ENCODE results near the gene CARTPT.

CARTPT gene

DNA sequence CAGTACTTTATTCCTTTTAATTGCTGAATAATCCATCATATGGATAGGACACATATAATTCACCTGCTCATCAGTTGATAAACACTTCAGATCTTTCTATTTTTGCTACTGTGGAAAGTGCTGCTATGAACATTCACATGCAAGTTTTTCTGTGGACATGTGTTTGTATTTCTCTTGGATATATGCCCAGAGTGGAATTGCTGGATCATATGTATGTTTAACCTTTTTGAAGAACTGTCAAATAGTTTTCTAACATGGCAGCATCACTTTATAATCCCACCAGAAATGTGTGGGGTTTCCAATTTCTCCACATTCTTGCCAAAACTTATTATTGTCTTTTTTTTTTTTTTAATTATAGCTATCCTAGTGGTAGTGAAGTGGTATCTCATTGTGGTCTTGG is 15.1 kb downstream of the CARTPT start:
- no peak overlapping the region for H3K4me3 ChIP-seq
- no peak overlapping the region for H3K27ac ChIP-seq

DNA sequence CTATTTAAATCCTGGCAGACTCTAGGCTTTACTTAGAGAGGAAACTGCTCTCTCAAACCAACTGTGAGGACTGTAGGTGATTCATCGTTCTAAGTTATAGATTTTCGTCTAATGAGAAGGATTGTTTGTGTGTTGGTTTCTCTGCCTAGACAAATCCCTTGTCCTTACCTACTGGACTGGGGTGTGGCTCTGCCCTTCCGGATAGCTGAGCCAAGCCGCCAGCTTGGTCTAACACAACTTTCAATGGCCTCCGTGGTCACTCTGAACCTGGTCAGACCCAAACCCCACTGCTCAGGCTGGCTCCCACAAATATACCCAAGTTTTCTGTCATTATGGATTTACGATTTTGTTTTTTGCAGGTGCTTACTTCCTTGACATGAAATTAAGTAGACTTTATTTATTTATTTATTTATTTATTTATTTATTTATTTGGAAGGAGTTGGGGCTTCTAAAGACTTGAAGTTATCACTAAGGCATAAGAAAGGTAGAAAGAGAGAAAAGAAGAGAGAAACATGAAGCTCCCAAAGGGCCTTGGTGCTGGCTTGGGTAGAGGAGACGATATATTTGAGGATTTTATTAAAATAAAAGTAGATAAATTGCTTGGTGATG is 19.0 kb downstream of the CARTPT start:
- no peak overlapping the region for H3K4me3 ChIP-seq
- no peak overlapping the region for H3K27ac ChIP-seq

DNA sequence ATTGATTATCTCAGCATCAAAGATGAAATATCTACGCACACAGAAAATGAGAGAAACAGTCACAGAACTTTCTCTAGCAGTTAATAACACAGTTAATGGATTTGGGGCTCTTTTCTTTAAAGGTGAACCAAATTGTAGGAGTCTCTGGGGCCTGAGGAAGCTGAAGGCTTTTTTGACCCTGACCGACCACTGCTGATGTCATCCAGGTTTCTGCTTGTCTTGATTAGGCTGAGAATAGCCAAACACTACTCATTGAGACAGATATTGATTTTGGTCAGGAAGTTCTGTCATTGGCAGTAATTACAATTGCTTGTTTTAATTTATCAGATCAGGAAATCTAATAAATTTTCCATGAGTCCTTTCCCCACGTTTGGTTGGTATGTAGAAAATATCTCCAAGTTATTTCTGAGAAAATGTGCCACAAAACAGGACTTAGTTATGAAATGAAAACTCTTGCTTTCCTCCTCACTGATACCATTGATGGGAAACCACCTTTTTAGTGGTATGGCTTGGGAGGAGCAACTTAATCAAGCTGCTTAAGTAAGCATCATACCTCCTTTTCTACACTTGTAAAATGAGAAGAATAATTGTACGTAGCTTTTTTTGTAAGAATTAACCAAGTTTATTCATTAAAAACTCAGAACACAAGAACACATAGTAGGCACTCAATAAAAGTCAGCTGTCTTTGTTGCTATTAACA is 19.7 kb downstream of the CARTPT start:
- H3K27ac ChIP-seq = no peak overlapping the region
- no peak overlapping the region for H3K4me3 ChIP-seq

DNA sequence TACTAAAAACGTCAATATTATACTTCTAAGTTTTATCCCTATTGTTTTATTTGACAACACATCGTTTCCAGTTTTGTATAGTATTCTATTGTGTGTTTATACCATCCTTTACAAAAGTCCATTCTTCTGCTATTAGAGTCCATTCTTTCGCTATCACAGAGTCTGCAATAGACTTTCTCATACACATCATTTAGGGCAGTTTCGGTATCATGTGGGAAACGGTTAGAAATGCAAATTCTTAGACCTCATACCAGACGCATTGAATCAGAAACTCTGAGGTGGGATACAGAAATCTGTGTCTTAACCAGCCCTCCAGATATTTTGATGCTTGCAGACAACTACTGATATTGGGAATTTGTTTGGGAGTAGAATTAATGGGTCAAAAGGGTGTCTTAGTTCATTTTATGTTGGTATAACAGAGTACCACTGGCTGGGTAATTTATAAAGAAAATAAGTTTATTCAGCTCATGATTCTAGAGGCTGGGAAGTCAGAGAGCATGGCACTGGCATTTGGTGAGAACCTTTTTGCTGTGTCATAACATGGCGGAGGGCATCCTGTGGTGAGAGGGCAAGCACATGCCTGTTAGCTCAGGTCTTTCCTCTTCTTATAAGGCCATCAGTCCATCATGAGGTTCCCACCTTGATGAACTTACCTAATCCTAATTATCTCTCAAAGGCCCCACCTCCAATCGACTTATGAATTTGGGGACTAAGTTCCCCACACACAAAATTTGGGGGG is 21.1 kb downstream of the CARTPT start:
- no peak overlapping the region for H3K4me3 ChIP-seq
- H3K27ac ChIP-seq = no peak overlapping the region

DNA sequence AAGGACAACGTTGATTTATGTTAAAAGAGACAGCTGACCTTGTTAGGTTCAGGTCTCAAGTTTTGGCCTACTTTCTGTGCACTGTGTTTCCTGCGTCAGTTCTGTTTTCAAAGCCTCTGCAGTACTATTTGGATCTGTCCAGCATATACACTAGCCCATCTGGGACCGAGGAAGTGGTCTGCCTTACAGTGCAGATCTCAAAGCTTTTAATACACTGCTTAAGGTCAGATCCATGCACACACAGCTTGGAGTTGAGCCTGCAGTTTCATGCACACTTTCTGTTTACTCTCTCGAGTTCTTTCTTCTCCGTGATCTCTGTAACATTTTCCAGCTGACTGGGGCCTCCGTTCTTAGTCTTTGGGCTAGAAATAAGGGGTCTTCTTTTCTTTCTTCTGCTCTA is 24.1 kb downstream of the CARTPT start:
- Histone ChIP-seq H3K4me3 (no peak overlapping the region), H3K27ac (no peak overlapping the region)

DNA sequence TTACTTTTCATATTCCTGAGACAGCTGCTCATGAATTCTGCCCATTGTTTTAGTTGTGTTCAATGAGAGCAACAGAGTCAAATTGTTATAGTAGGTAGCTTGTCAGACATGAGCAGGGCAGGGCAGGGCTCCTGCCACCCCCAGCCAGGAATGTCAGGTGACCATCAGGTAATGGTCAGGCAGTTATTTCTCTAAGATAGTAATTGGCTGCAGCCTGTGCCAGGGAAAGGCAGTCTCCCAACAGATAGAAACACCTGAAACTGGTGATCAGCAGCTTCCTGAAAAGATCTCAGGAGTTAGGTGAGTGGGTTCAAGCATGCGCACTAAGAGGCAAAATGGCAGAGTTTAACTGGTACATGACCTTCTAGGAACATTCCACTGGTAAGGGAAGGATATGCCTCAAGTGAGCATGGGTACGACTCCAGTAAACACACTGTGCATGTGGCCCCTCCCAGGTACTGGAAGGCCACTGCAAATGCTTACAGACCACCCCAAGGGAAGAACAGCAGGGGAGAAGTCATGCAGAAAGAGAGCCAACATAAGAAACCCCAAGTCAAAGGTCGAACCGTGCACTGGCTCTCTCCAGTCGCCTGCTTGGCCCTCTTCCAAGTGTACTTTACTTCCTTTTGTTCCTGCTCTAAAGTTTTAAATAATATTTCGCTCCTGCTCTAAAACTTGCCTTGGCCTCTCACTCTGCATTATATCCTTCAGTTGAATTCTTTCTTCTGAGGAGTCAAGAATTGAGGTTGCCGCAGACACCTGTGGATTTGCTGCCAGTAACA is 25.1 kb downstream of the CARTPT start:
- no peak overlapping the region for H3K27ac ChIP-seq
- no peak overlapping the region for H3K4me3 ChIP-seq

DNA sequence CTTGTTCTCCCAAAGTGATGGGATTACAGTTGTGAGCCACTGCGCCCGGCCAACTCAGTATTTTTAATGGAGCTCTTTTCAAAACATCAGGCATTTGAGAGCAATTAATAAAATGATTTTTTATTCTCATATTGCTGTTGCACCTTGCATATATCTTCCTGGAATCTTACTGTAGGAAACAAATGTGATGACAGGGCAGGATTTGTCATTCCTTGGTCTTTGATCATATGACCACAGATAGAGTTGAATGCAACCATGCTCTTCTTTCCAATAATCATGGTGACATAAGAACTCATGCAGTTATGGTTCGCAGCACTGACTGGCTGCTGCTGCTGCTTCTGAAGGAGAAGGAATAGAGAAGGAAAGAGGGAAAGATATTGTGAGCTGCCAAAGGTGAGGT is 28.1 kb downstream of the CARTPT start:
- Histone ChIP-seq H3K27ac (no peak overlapping the region), H3K4me3 (no peak overlapping the region)

DNA sequence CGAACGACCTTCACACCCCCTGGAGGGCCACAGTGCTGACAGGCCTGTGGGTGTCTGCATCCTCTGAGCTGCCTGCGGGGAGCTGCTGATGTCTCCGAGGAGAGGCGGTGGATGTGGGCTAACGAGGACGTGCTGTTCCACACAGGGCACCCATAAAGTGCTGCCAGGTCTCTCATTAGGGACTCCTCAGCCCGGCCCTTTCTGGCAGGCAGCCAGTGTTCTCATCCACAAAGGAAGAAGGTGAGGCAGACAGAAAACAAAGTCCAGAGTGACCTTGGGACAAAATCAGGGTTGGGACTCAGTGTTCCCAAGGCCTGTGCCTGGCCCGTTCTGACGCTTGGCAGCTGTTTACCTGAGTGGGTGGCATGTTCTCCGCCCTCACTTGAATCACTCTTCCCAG is 29.3 kb downstream of the CARTPT start:
- H3K27ac ChIP-seq = no peak overlapping the region
- no peak overlapping the region for H3K4me3 ChIP-seq

DNA sequence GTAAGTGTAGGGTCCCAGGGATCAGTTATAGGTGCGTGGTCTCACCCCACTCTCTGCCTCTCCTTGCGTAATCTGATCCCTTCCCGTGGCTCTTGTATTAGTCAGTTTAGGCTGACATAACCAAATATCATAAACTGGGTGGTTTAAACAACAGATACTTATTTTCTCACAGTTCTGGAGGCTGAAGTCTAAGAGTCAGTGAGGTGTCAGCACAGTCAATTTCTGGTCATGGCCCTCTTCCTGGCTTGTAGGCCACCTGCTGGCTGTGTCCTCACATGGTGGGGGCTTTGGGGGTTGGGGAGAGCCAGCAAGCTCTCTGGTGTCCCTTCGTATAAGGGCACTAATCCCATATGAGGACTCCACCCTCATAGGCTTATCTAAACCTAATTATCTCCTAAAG is 32.3 kb downstream of the CARTPT start:
- Histone ChIP-seq H3K27ac (no peak overlapping the region), H3K4me3 (no peak overlapping the region)

DNA sequence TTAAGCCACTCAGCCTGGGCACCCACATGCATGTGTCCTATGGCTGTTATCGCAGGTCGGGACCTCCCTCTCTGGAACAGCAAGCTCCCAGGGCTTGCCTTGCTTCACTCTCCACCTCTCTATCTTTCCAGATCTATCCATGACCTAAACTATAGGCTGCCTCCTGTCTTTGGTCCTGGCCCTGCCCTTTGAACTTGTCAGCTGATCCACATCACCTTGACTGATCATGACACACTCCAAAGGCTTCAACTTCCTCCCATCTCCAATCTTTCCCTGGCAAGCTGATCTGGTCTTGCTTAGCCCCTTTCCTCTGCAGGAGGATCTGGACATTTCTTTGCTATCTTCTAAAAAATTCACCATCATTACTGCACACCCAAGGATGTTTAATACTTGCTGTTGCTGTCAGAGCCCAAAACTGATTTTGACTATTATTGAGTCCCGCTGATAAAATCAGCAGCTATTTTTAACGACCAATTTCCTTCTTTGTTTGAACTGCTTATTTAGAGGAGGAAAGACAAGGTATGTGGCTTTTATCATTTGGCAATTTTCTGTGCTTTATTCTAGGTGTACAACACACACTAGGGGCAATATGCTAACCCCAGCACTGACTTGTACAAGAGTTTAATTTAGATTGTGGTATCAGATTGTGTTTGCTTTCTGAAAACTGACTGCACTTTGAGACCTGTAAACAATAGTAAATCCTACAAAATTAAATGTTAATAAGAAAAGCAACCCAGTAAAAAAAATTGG is 33.5 kb downstream of the CARTPT start:
- Histone ChIP-seq H3K4me3 (no peak overlapping the region), H3K27ac (no peak overlapping the region)

DNA sequence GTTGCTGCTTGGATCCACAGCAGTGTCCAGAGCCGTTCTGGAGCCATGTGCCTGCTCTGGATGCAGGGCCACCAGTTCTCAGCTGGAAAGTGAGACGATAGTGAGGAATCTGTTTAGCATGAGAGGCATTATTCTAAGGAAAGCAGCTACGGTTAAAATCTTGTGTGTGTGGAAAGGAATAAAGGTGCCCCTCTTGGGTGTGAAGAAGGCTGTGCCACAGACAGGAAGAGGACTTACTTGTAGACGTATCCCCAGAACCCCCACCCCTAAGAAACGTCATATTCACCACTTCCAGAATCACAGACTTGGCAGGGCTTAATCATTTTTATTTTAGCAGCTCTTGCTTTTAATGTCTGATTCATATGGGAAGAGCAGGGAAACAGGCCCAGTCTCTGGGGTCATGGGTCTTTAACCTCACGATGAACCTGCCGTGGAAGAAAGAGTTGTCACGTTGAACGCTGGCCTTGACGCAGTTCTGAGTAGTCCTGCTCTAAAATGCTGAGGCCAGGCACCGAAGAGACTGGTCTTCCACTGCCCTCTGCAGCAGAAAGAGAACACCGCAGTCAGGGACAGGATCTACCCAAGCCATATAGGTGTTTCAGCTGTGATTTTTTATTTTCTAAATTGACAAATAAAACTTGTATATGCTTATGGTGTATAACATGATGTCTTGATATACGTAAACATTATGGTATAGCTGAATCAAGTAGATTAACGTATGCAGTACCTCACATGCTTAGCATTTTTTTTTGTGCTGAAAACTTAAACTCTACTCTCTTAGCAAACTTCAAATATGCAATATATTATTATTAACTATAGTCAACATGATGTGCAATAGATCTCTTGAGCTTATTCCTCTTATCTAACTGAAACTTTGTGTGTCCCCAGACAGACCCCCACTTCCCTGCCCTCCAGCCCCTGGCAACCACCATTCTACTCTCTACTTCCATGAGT is 38.8 kb downstream of the CARTPT start:
- H3K27ac ChIP-seq = no peak overlapping the region
- no peak overlapping the region for H3K4me3 ChIP-seq

DNA sequence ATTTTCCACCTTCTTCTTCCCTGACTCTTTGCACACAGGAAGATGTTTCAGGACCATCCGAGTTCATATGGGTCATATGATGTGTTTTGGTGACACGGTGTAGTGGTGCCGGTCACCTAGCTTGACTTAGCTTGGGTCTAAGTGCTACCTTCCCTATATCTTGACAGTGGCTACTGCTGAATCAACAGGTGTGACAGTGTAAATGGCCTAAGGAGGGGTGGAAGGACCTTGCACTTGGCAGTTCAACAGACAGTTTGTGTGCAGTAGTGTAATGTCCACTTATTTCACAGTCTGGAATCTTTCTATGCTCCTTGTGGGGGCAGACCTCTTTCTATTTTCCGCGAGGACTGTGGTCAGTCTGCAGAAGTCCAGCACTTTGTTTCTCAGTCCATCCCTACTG is 43.8 kb downstream of the CARTPT start:
- H3K27ac ChIP-seq = no peak overlapping the region
- no peak overlapping the region for H3K4me3 ChIP-seq

DNA sequence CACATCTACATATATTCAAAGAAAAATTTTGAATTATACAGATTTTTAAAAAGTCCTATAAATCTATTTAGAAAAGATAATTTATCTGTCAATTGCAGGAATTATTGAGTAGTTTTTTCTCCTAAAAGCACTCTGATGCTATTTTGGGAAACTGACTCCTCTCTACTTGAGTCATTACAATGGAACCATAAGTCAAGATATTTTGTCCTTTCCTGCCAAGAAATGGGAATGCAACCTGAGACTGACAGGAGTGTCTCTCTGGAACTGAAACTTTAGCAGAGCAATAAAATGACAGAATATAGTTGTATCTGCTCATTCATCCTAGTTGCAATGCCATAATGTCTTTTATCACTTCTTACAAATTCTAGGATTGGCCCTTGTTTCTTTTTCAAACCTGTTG is 48.6 kb downstream of the CARTPT start:
- Histone ChIP-seq H3K4me3 (no peak overlapping the region), H3K27ac (no peak overlapping the region)

DNA sequence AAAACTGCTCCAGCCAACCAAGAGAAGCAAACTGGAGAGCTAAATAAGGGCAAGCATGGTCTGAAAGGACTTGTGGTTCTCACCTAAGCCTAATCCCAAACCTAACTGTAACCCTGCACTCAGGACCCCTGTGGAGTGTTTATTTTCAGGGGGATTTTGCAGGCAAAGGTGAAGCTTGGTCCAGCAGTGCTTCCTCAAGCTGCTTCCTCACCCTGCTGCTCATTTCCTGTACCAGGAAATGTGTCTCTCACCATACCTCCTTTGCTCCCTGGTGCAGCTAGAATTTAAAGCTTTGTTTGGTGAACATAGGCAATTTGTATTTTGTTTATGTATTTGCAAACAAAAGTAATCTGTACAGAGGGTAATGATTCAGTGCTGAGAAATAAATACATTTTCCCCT is 50.2 kb downstream of the CARTPT start:
- no peak overlapping the region for H3K4me3 ChIP-seq
- H3K27ac ChIP-seq = no peak overlapping the region

DNA sequence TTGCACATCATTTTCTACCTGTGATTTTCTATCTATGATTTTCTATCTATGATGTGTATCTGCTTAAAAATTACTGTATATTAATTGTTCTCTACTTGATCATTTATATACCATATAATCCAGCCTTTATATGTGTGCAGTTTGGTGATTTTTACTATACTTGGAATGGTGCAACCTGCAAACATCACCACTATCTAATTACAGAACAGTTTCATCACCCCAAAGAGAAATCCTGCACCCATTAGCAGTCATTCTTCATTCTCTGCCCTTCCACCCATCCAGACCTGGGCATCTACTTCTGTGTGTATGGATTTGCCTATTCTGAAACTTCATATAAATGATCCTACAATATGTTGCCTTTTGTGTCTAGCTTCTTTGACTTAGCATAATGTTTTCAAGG is 51.3 kb downstream of the CARTPT start:
- no peak overlapping the region for H3K27ac ChIP-seq
- H3K4me3 ChIP-seq = no peak overlapping the region

All from skin epidermis (tissue), 12 donors.